A549 (cell line): ENCODE results near the gene IGIP.

Source experiments
- CHD4 ChIP-seq: fragments of 200-600 bp; sonication (generic); IDR thresholded peaks from 2 replicates; pipeline ENCODE4 v1.6.1; 2016; ENCODE audit warnings: antibody characterized with exemption, mild to moderate bottlenecking, borderline replicate concordance
- CTCF ChIP-seq: fragments of >200 bp; sonication (Bioruptor Twin); formaldehyde crosslinking; IDR thresholded peaks from 3 replicates; pipeline ENCODE4 v1.5.1; 2016
- HOXB5 ChIP-seq: fragments of 250-450 bp; sonication (Bioruptor Pico); IDR thresholded peaks from 2 replicates; pipeline ENCODE4 v1.5.0; 2020; ENCODE audit warnings: mild to moderate bottlenecking, moderate library complexity
- MAX ChIP-seq: IDR thresholded peaks from 2 replicates; pipeline ENCODE4 v1.6.1; 2012
- PBX3 ChIP-seq: IDR thresholded peaks from 2 replicates; pipeline ENCODE4 v1.6.1; 2012
- POLR2A ChIP-seq: IDR thresholded peaks from 2 replicates; pipeline ENCODE4 v1.6.1; 2012; ENCODE audit warnings: mild to moderate bottlenecking, low read length
- RAD21 ChIP-seq, 2 experiments: fragments of >200 bp in 1 of 2; sonication (Bioruptor Twin) in 1 of 2; formaldehyde crosslinking in 1 of 2; IDR thresholded peaks in 1 of 2; conservative IDR thresholded peaks in 1 of 2; 2 replicates in 1 of 2; 3 replicates in 1 of 2; pipeline ENCODE4 v1.6.1; 2012 to 2018; ENCODE audit warnings: inconsistent platforms in 1 of 2
- ZNF302 ChIP-seq: fragments of 250-450 bp; sonication (Bioruptor Pico); IDR thresholded peaks from 2 replicates; pipeline ENCODE4 v1.9.0; 2021; ENCODE audit warnings: inconsistent platforms, mild to moderate bottlenecking, moderate library complexity

DNA sequence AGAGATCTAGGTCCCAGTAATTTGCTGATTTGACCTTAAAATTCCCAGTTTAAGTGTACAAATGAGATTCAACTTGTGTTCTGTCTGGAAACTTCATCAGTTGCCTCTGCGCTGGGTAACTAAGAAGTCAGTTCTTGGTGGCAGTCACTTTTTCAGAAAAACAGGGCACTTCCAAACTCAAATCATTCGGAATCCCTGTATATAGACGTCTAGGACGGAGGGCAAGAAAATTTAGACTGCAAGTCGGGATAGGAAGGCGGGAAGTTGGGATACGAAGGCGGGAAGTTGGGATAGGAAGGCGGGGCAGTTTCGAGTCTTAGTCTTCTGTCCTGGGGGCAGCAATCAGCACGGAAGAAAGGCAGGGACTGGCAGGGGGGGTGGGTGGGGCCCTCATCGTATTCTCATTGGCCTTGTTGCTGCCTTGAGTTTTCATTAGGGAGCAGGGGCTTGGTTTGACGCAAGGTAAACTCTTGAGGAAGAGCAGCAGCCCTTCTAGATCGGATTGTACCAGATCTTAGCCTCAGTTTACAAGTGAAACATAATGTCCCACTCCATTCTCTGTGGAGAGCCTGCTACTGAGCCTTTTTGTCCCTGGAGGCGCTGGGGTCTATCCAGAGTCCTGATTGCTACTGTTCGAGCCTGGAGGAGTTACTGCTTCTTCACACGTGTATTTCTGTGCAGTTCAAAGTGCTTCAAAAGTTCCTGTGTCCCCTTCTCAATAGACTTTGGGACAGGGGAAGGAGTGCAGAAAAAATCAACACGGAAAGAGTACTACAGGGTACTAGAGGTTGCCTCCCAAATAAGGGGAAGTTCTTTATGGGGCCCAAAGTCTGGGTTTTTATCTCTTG is 14.5 kb upstream of the IGIP start:
- TF ChIP-seq CTCF (no peak), ZNF302 (no peak), HOXB5 (CRISPR knock-in tag) (no peak), RAD21 (conservative IDR thresholded peaks at IDR 0.05 in 1 of 2, IDR thresholded peaks at IDR 0.05 in 1 of 2) (no peak), CHD4 (no peak), POLR2A (no peak), MAX (no peak), PBX3 (no peak)
